Thyroid gland (tissue), 4 donors: ENCODE measurements around the gene MAML3. TPM values are rescaled to one million over a fixed set of nuclear protein-coding genes. Genes with fewer than 3 reads are reported as not detected.
A peak's percentile ranks its signal among the peaks of the same experiment; 100 is the strongest.

Source experiments
- DNase-seq, 2 donors: peaks; one replicate each; pipeline ENCODE4 v3.0.0-alpha.2; 2019
- H3K27ac ChIP-seq, 3 donors: fragments of 200-600 bp; sonication (generic); 1 replicate in 2 of 3; 2 replicates in 1 of 3; pipeline ENCODE4 v1.5.1; 2016 to 2019; ENCODE audit warnings: mild to moderate bottlenecking in 1 of 3, moderate library complexity in 1 of 3
- H3K27me3 ChIP-seq: fragments of 200-600 bp; sonication (generic); one replicate; pipeline ENCODE4 v1.5.1; 2019
- H3K36me3 ChIP-seq, 2 donors: fragments of 200-600 bp; sonication (generic); one replicate each; pipeline ENCODE4 v1.5.1; 2016 to 2019
- H3K4me1 ChIP-seq, 2 donors: fragments of 200-600 bp; sonication (generic); one replicate each; pipeline ENCODE4 v1.5.1; 2017 to 2019
- H3K4me3 ChIP-seq, 3 donors: fragments of 200-600 bp; sonication (generic); replicated peaks in 1 of 3; 1 replicate in 2 of 3; 2 replicates in 1 of 3; pipeline ENCODE4 v1.5.1; 2016; ENCODE audit warnings: mild to moderate bottlenecking in 1 of 3
- H3K9me3 ChIP-seq: fragments of 200-600 bp; sonication (generic); one replicate; pipeline ENCODE4 v1.5.1; 2017
- POLR2A ChIP-seq, 2 donors: fragments of 450-650 bp; IDR thresholded peaks; one replicate each; pipeline ENCODE4 v1.6.1; 2017; ENCODE audit warnings: antibody characterized with exemption in 2 of 2, mild to moderate bottlenecking in 2 of 2, moderate library complexity in 1 of 2
- WGBS, 2 donors: methylation state at CpG; one replicate each; pipeline ENCODE4 v1.1.5; 2017; 5-methylcytosine and 5-hydroxymethylcytosine counted together
- intact Hi-C: fragments of 100-400 bp; cut with DNase I; formaldehyde crosslinking; loops from one replicate; pipeline ENCODE4 v1.15.1; 2023
- total RNA-seq, 4 donors: library from RNA; depleted of rRNA; stranded (reverse); fragments of >200 nt; gene quantifications; one replicate each; pipeline ENCODE4 v1.2.3, GENCODE V29; 2016
- TF ChIP-seq, protein P1 (sequence below), 6 experiments: fragments of 200-600 bp in 3 of 6; fragments of 450-650 bp in 3 of 6; sonication (generic) in 3 of 6; IDR thresholded peaks; one replicate each; pipeline ENCODE4 v1.5.1; 2016 to 2019; ENCODE audit warnings: antibody characterized with exemption in 6 of 6, mild to moderate bottlenecking in 2 of 6, inconsistent platforms in 1 of 6, moderate library complexity in 1 of 6

Gene MAML3
- total RNA-seq, 4 donors from 2014 or later: 5.7 to 14.1 (median 11.4) TPM

DNA sequence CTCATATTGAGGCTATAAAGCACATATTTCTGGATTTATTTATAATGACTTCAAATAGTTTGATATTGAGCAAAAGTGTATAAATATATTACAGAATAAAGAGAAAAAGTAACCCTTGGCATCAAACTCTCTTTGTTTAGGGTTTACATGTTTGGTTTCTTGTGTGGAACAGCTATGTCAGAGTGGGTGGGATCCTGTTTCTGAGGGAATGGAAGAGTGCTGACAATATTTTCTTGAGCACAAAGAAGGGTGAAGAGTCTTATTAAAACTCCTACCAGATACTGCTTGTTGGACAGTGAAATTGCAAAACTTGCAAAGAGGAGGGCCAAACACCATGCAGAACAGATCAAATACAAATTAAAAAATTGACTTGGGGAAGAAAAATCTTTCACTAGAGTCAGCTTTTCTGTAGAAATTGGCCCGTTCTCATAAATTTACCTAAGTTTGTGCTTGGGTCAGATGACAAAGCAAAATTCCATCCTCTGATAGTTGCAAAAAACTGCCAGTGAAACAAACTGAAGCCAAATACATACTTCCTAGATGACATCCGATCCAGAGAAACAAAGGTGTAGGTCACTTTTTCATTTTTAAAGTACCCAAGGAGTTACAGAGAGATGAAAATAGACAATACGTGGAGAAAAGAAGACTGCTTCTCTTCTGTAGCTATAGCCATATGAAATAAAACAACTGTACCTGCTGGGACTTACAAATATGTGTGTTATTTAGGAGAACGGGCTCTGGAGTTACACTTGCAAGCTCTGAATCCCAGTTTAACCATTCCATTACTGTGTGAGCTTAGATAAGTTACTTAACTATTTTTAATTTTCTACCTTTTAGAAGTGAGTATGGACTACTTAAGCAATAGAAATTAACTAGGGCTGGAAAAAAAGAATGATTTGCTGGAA, 133.3 kb downstream of the MAML3 start:
- Histone ChIP-seq H3K27ac (peak overlapping the region in 2 of 3 donors; percentile 9 to 25), H3K36me3 (no peaks in the 10 kb centered on the region), H3K4me3 (no peak overlapping the region), H3K4me1 (peaks cover 25% of the 10 kb centered on the region in 2 donors), H3K9me3 (no peaks in the 10 kb centered on the region), H3K27me3 (no peaks in the 10 kb centered on the region)
- TF ChIP-seq, protein P1, sequence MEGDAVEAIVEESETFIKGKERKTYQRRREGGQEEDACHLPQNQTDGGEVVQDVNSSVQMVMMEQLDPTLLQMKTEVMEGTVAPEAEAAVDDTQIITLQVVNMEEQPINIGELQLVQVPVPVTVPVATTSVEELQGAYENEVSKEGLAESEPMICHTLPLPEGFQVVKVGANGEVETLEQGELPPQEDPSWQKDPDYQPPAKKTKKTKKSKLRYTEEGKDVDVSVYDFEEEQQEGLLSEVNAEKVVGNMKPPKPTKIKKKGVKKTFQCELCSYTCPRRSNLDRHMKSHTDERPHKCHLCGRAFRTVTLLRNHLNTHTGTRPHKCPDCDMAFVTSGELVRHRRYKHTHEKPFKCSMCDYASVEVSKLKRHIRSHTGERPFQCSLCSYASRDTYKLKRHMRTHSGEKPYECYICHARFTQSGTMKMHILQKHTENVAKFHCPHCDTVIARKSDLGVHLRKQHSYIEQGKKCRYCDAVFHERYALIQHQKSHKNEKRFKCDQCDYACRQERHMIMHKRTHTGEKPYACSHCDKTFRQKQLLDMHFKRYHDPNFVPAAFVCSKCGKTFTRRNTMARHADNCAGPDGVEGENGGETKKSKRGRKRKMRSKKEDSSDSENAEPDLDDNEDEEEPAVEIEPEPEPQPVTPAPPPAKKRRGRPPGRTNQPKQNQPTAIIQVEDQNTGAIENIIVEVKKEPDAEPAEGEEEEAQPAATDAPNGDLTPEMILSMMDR (IDR thresholded peaks at IDR 0.05): no peak
- no peak for TF ChIP-seq POLR2A (IDR thresholded peaks at IDR 0.05)
- intact Hi-C loops: no loop called here
- WGBS, 2 donors: 54 to 65% methylated on average over 4 of the region's 4 CpGs
- DNase-seq: no peak

DNA sequence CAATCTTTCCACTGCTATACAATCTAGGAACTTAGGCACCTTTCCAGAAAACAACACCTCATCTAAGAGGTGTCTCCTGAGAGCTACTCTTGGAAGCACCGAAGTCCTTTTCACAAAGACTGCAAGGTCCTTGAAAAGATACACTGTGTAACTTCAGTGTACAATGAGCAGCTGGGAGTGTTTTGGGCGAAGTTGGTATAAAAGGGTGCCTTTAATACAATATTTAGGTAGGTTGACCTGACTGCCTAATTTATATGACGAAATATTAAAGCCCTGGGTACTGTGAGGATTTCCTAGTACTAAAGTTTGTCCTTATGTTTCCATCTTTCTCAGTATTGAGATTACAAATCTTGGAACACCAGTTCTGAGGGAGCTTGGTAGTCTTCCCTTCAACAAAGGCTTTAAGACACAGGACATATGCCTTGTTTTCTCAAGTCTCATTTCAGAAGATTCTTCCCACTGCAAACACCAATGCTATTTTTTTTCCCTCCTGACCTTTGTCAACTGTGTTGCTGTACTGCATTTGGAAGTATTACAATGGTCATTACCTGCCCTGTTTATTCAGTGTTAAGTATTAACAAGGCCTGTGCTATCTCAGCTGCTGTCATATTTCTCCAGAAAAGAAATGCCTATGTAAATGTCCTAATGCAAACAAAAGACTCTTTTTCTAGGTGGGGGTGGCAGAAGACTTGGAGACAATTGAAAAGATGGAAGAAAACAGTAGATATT, 134.2 kb downstream of the MAML3 start:
- intact Hi-C loops: no loop called here
- Histone ChIP-seq H3K4me1 (peaks cover 25% of the 10 kb centered on the region in 2 donors), H3K36me3 (no peaks in the 10 kb centered on the region), H3K9me3 (no peaks in the 10 kb centered on the region), H3K27me3 (no peaks in the 10 kb centered on the region), H3K27ac (peak overlapping the region in 2 of 3 donors; percentile 9 to 25), H3K4me3 (no peak overlapping the region)
- DNase-seq: peak; percentile 8 to 14
- TF ChIP-seq POLR2A (IDR thresholded peaks at IDR 0.05): no peak
- WGBS, 2 donors: 44 to 54% methylated on average over 3 of the region's 3 CpGs

DNA sequence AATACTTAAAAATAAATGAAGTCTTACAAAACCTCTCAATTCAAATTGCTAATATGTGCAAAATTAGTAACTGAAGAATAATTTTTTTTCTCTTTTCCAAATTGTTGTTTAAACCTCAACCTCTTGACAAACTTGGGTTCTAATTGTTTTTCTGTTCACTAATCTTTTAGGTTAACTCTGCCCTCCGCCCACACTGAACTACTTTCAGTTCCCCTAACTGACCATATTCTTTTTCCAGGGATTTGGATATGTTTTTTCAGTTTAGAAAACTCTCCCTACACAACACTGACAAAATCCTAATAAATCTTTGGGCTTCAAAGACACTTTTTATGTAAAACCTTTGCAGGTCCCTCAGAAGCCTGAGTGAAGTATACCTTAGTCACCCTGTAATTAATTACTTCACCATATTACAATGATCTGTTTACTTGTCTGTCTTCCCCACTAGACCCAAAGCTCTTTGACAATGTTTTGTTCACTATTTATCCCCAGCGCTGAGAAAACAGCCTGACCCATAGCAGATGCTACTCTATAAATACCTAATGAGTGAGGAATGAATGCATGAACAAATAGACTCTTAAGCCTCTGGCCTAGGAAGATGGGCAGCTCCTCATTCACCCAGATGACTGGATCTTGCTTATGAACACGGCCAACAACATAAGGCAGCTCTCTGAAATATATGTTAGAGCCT, 134.9 kb downstream of the MAML3 start:
- no peaks in the 10 kb centered on the region for H3K36me3 ChIP-seq
- intact Hi-C loops: no loop called here
- H3K9me3 ChIP-seq: no peaks in the 10 kb centered on the region
- H3K27me3 ChIP-seq: no peaks in the 10 kb centered on the region
- H3K27ac ChIP-seq: peak overlapping the region in 1 of 3 donors; percentile 25
- DNase-seq: no peak
- TF ChIP-seq, protein P1 (IDR thresholded peaks at IDR 0.05): no peak
- no peak for TF ChIP-seq POLR2A (IDR thresholded peaks at IDR 0.05)
- H3K4me1 ChIP-seq: peaks cover 25% of the 10 kb centered on the region in 2 donors
- no peak overlapping the region for H3K4me3 ChIP-seq
- WGBS, 2 donors: 72 to 73% methylated on average over 3 of the region's 3 CpGs

DNA sequence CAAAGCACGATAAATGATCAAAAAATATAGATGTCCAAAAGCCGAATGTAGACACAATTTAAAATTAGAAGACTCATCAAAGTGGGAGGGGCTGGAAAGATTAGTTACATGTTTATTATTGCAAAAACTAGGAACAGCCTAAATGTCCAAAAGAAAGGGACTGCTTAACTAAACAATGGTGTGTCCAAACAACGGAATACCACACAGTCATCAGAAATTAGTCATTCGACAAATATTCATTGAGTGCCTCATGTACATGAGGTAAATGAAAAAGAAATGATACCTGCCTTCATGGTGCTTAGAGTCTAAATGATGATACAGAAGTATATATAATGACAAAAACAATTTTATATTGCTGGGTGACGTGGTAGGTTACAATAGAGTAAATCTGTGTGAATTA, 139.7 kb downstream of the MAML3 start:
- no peaks in the 10 kb centered on the region for H3K27me3 ChIP-seq
- no peak for DNase-seq
- WGBS, 2 donors: 96% methylated on average over 5 of the region's 5 CpGs
- H3K4me1 ChIP-seq: peaks cover 4 to 5% of the 10 kb centered on the region in 2 donors
- no peak overlapping the region for H3K4me3 ChIP-seq
- H3K9me3 ChIP-seq: no peaks in the 10 kb centered on the region
- intact Hi-C loops: loop anchor here (5.0 kb wide), 1 partner anchor 238 kb away; no protein-coding TSS in a partner anchor
- H3K27ac ChIP-seq: no peak overlapping the region
- TF ChIP-seq POLR2A (IDR thresholded peaks at IDR 0.05): no peak
- TF ChIP-seq, protein P1 (IDR thresholded peaks at IDR 0.05): no peak
- H3K36me3 ChIP-seq: no peaks in the 10 kb centered on the region
